Panc1 (cell line): ENCODE results near the gene PHLDB2. TPM values are rescaled to one million over a fixed set of nuclear protein-coding genes. Genes with fewer than 3 reads are reported as not detected.

ENCODE experiments used
- ATAC-seq: fragments of 200-7000 bp; cut with Tn5 transposase; 2 replicates; pipeline ENCODE4 v1.9.1; 2020; ENCODE audit warnings: mild to moderate bottlenecking, moderate library complexity
- BruUV-seq: library from RNA; stranded (reverse); fragments of 400-500 nt; replicated peaks from 2 replicates; lab custom pipeline; 2021; lab: Mats Ljungman, UMichigan
- CTCF ChIA-PET: fragments of 300-600 bp; sonication (Branson Sonifier 250); formaldehyde crosslinking; loops from one replicate; lab custom pipeline; 2022; ENCODE audit warnings: antibody characterized with exemption; lab: Charles Lee
- POLR2A ChIA-PET: fragments of 300-600 bp; sonication (Branson Sonifier 250); formaldehyde crosslinking; loops from one replicate; lab custom pipeline; 2022; ENCODE audit warnings: antibody characterized with exemption; lab: Charles Lee
- DNase-seq: peaks from one replicate; pipeline ENCODE4 v3.0.0-alpha.2; 2010; ENCODE audit warnings: low read depth, low spot score
- H3K27ac ChIP-seq: 2 replicates; pipeline ENCODE4 v1.5.1; 2011; ENCODE audit warnings: mild to moderate bottlenecking, low read length, inconsistent platforms
- H3K27me3 ChIP-seq: fragments of 200-500 bp; sonication (Bioruptor generic); 2 replicates; pipeline ENCODE4 v1.6.0; 2014; ENCODE audit warnings: low read length, inconsistent platforms; ENCODE audit not compliant: control insufficient read depth, insufficient read depth
- H3K36me3 ChIP-seq: fragments of 200-500 bp; sonication (Bioruptor generic); 2 replicates; pipeline ENCODE4 v1.5.1; 2014; ENCODE audit warnings: inconsistent platforms, mild to moderate bottlenecking, low read length, moderate library complexity; ENCODE audit not compliant: control insufficient read depth, insufficient read depth
- H3K4me1 ChIP-seq: 2 replicates; pipeline ENCODE4 v1.5.1; 2011; ENCODE audit warnings: inconsistent platforms, mild to moderate bottlenecking, low read length, moderate library complexity; ENCODE audit not compliant: control insufficient read depth, insufficient read depth
- H3K4me3 ChIP-seq, 2 experiments: 2 replicates each; pipeline ENCODE4 v1.5.1; 2011 to 2012; ENCODE audit warnings: low read depth in 2 of 2, low read length in 2 of 2, mild to moderate bottlenecking in 2 of 2, inconsistent platforms in 1 of 2, moderate library complexity in 1 of 2
- H3K9me3 ChIP-seq: fragments of 200-500 bp; sonication (Bioruptor generic); 2 replicates; pipeline ENCODE4 v1.5.1; 2014; ENCODE audit warnings: low read depth, mild to moderate bottlenecking, inconsistent platforms, low read length, moderate library complexity; ENCODE audit not compliant: control insufficient read depth, insufficient read depth
- CTCF ChIP-seq: fragments of 450-650 bp; IDR thresholded peaks from 2 replicates; pipeline ENCODE4 v1.5.1; 2017; ENCODE audit warnings: mild to moderate bottlenecking
- POLR2AphosphoS5 ChIP-seq: IDR thresholded peaks from 2 replicates; pipeline ENCODE4 v1.6.1; 2012; ENCODE audit warnings: mild to moderate bottlenecking, low read depth, low read length, moderate library complexity
- SIN3A ChIP-seq: IDR thresholded peaks from 2 replicates; pipeline ENCODE4 v1.6.1; 2012; ENCODE audit warnings: low read depth, mild to moderate bottlenecking, low read length, moderate library complexity, borderline replicate concordance; ENCODE audit not compliant: insufficient read depth
- TCF7L2 ChIP-seq: IDR thresholded peaks from 2 replicates; pipeline ENCODE4 v1.6.1; 2011; ENCODE audit warnings: mild to moderate bottlenecking, low read depth, low read length, inconsistent platforms
- in situ Hi-C: cut with HindIII; loops from 2 replicates; pipeline ENCODE4 v1.10.0; 2016; ENCODE audit warnings: low sequenced_read_pairs, low pct_unique_long_range_greater_than_20kb
- intact Hi-C: fragments of 100-400 bp; cut with micrococcal nuclease; formaldehyde crosslinking; loops from one replicate; pipeline ENCODE4 v1.10.0; 2022; ENCODE audit not compliant: unreplicated experiment
- total RNA-seq: library from RNA; stranded (reverse); gene quantifications from one replicate; pipeline ENCODE4 v1.2.1, GENCODE V29; 2021; ENCODE audit not compliant: unreplicated experiment
- TF ChIP-seq, protein P1 (sequence below), 2 experiments: IDR thresholded peaks; 2 replicates each; pipeline ENCODE4 v1.6.1; 2011 to 2012; ENCODE audit warnings: low read depth in 2 of 2, control low read depth in 1 of 2, low read length in 1 of 2, mild to moderate bottlenecking in 1 of 2, moderate library complexity in 1 of 2; ENCODE audit not compliant: insufficient read depth in 1 of 2

PHLDB2 gene
- total RNA-seq, 1 experiment from 2014 or later = 11.3 TPM

DNA sequence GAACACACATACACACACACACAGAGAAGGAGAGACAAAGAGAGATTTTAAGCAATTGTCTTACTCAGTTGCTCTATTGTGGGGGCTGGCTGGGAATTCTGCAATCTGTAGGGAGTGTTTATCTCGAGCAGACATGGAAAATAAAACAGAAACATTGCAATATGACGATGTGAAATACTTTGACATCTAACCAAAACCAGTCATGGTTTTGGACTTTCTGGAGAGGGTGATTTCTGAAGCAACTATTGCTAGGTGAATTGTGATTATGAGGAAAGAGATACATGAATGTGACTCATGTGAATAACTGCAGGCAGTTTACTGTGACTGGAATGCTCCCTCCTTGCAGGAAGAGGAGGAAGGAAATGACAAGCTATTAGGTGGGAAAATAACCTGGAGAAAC lies 12.3 kb upstream of the PHLDB2 start:
- BruUV-seq = no TSS peak
- POLR2A ChIA-PET = no interaction called here
- no peak for DNase-seq

GRCh38 chr3:111848283-111848682 lies 10.8 kb upstream of the PHLDB2 start:
- H3K27ac ChIP-seq = no peak overlapping the region

More for the DNA sequence above, 12.3 kb upstream of the PHLDB2 start:
- Histone ChIP-seq H3K9me3 (no peaks in the 10 kb centered on the region), H3K27me3 (peaks cover 5% of the 10 kb centered on the region), H3K36me3 (no peaks in the 10 kb centered on the region), H3K27ac (no peak overlapping the region), H3K4me3 (no peak overlapping the region), H3K4me1 (no peaks in the 10 kb centered on the region)
- CTCF ChIA-PET = no interaction called here
- TF ChIP-seq, protein P1, sequence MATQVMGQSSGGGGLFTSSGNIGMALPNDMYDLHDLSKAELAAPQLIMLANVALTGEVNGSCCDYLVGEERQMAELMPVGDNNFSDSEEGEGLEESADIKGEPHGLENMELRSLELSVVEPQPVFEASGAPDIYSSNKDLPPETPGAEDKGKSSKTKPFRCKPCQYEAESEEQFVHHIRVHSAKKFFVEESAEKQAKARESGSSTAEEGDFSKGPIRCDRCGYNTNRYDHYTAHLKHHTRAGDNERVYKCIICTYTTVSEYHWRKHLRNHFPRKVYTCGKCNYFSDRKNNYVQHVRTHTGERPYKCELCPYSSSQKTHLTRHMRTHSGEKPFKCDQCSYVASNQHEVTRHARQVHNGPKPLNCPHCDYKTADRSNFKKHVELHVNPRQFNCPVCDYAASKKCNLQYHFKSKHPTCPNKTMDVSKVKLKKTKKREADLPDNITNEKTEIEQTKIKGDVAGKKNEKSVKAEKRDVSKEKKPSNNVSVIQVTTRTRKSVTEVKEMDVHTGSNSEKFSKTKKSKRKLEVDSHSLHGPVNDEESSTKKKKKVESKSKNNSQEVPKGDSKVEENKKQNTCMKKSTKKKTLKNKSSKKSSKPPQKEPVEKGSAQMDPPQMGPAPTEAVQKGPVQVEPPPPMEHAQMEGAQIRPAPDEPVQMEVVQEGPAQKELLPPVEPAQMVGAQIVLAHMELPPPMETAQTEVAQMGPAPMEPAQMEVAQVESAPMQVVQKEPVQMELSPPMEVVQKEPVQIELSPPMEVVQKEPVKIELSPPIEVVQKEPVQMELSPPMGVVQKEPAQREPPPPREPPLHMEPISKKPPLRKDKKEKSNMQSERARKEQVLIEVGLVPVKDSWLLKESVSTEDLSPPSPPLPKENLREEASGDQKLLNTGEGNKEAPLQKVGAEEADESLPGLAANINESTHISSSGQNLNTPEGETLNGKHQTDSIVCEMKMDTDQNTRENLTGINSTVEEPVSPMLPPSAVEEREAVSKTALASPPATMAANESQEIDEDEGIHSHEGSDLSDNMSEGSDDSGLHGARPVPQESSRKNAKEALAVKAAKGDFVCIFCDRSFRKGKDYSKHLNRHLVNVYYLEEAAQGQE (IDR thresholded peaks at IDR 0.05; ENCODE audit: insufficient read depth in 1 of 2, low read depth in 2 of 2, low read length in 1 of 2) = no peak
- TF ChIP-seq TCF7L2 = no peak
- TF ChIP-seq CTCF = no peak
- no peak for TF ChIP-seq POLR2AphosphoS5
- in situ Hi-C loops = no loop called here
- intact Hi-C loops = no loop called here
- no peak for ATAC-seq

More at GRCh38 chr3:111848283-111848682, 10.8 kb upstream of the PHLDB2 start:
- intact Hi-C loops = no loop called here
- Histone ChIP-seq H3K4me3 (no peak overlapping the region), H3K36me3 (no peaks in the 10 kb centered on the region), H3K4me1 (no peaks in the 10 kb centered on the region), H3K27me3 (no peaks in the 10 kb centered on the region; the same call in 1 of the 2 replicates), H3K9me3 (no peaks in the 10 kb centered on the region)
- no peak for ATAC-seq
- ChIA-PET POLR2A (no interaction called here), CTCF (no interaction called here)
- DNase-seq = no peak
- TF ChIP-seq POLR2AphosphoS5 = no peak
- no peak for TF ChIP-seq SIN3A
- TF ChIP-seq TCF7L2 = no peak
- no peak for TF ChIP-seq CTCF
- TF ChIP-seq, protein P1 (IDR thresholded peaks at IDR 0.05; ENCODE audit: insufficient read depth in 1 of 2, low read depth in 2 of 2, low read length in 1 of 2) = no peak
- in situ Hi-C loops = no loop called here
- no TSS peak for BruUV-seq
